ENCODE data around the gene SAMD5.
"Not testable (repeated sequence)": the region's sequence is repeated elsewhere in the genome, so short reads cannot be mapped to it uniquely, and the experiment has no call there.

Gene SAMD5

GRCh38 chr6:147530132-147531060 lies 21.9 kb downstream of the SAMD5 start:
- peak; percentile 24 for DNase-seq

GRCh38 chr6:147531321-147531720 lies 22.8 kb downstream of the SAMD5 start:
- no peak for DNase-seq

- DNase-seq, result no peak
Measured at GRCh38 chr6:147534116-147534860, 25.8 kb downstream of the SAMD5 start.

GRCh38 chr6:147538821-147539220 lies 30.3 kb downstream of the SAMD5 start:
- DNase-seq, result no peak

GRCh38 chr6:147540075-147540474 lies 31.6 kb downstream of the SAMD5 start:
- no peak for DNase-seq

GRCh38 chr6:147542436-147542835 lies 33.9 kb downstream of the SAMD5 start:
- not testable (repeated sequence) for DNase-seq

- no peak for DNase-seq
Measured at GRCh38 chr6:147544420-147544819, 35.9 kb downstream of the SAMD5 start.

- no peak for DNase-seq
Measured at GRCh38 chr6:147546501-147547368, 38.2 kb downstream of the SAMD5 start.

- no peak for DNase-seq
Measured at GRCh38 chr6:147547369-147547902, 38.9 kb downstream of the SAMD5 start.

- no peak for DNase-seq
Measured at GRCh38 chr6:147548921-147549475, 40.5 kb downstream of the SAMD5 start.

- no peak for DNase-seq
Measured at GRCh38 chr6:147549531-147549930, 41.0 kb downstream of the SAMD5 start.

GRCh38 chr6:147551976-147552375 lies 43.5 kb downstream of the SAMD5 start:
- no peak for DNase-seq

GRCh38 chr6:147553099-147553498 lies 44.6 kb downstream of the SAMD5 start:
- DNase-seq, result no peak

- no peak for DNase-seq
Measured at GRCh38 chr6:147554281-147554680, 45.8 kb downstream of the SAMD5 start.

GRCh38 chr6:147559006-147559405 lies 50.5 kb downstream of the SAMD5 start:
- no peak for DNase-seq

- no peak for DNase-seq
Measured at GRCh38 chr6:147560670-147561069, 52.2 kb downstream of the SAMD5 start.

- DNase-seq, result no peak
Measured at GRCh38 chr6:147561726-147562125, 53.2 kb downstream of the SAMD5 start.

- peak; percentile 66 for DNase-seq
Measured at GRCh38 chr6:147563472-147563871, 55.0 kb downstream of the SAMD5 start.

GRCh38 chr6:147564556-147564955 lies 56.1 kb downstream of the SAMD5 start:
- no peak for DNase-seq

GRCh38 chr6:147566244-147566898 lies 57.9 kb downstream of the SAMD5 start:
- DNase-seq, result no peak

GRCh38 chr6:147567141-147567805 lies 58.8 kb downstream of the SAMD5 start:
- DNase-seq, result no peak
